H9 (cell line): ENCODE measurements around the gene SPSB2. TPM values are rescaled to one million over a fixed set of nuclear protein-coding genes. Genes with fewer than 3 reads are reported as not detected.

ENCODE experiments used
- DNase-seq: peaks from one replicate; pipeline ENCODE4 v3.0.0-alpha.2; 2017
- H2AFZ ChIP-seq: one replicate; pipeline ENCODE4 v1.6.1; 2013; ENCODE audit warnings: mild to moderate bottlenecking, low read length, control low read depth, moderate library complexity
- H2AK5ac ChIP-seq: 2 replicates; pipeline ENCODE4 v1.6.1; 2013; ENCODE audit warnings: low read length, control low read depth, mixed read lengths; ENCODE audit not compliant: insufficient read length
- H2BK120ac ChIP-seq: one replicate; pipeline ENCODE4 v1.6.1; 2013; ENCODE audit warnings: low read depth, mild to moderate bottlenecking, low read length, control low read depth, inconsistent platforms; ENCODE audit not compliant: poor library complexity, severe bottlenecking
- H2BK12ac ChIP-seq: 2 replicates; pipeline ENCODE4 v1.6.1; 2013; ENCODE audit warnings: low read length, control low read depth, mixed read lengths, low read depth; ENCODE audit not compliant: insufficient read length
- H2BK15ac ChIP-seq: 2 replicates; pipeline ENCODE4 v1.6.1; 2013; ENCODE audit warnings: low read depth, low read length, control low read depth
- H2BK20ac ChIP-seq: one replicate; pipeline ENCODE4 v1.6.1; 2013; ENCODE audit warnings: low read depth, mild to moderate bottlenecking, low read length, control low read depth, inconsistent platforms; ENCODE audit not compliant: poor library complexity, severe bottlenecking
- H2BK5ac ChIP-seq: 2 replicates; pipeline ENCODE4 v1.6.1; 2013; ENCODE audit warnings: low read length, control low read depth, mixed read lengths; ENCODE audit not compliant: insufficient read length
- H3K14ac ChIP-seq: 2 replicates; pipeline ENCODE4 v1.6.1; 2013; ENCODE audit warnings: low read length, control low read depth; ENCODE audit not compliant: insufficient read depth
- H3K18ac ChIP-seq: 2 replicates; pipeline ENCODE4 v1.6.1; 2013; ENCODE audit warnings: low read depth, mild to moderate bottlenecking, mixed read lengths, low read length, control low read depth; ENCODE audit not compliant: insufficient read length
- H3K23ac ChIP-seq: 2 replicates; pipeline ENCODE4 v1.6.1; 2013; ENCODE audit warnings: low read length, control low read depth, mixed read lengths, low read depth; ENCODE audit not compliant: insufficient read length
- H3K23me2 ChIP-seq: 2 replicates; pipeline ENCODE4 v1.6.1; 2013; ENCODE audit warnings: low read depth, mild to moderate bottlenecking, mixed read lengths, low read length, control low read depth; ENCODE audit not compliant: insufficient read length, poor library complexity, severe bottlenecking
- H3K27ac ChIP-seq: 2 replicates; pipeline ENCODE4 v1.5.1; 2013; ENCODE audit warnings: low read length, control low read depth, mixed read lengths, low read depth; ENCODE audit not compliant: insufficient read length
- H3K27me3 ChIP-seq: 2 replicates; pipeline ENCODE4 v1.6.1; 2013; ENCODE audit warnings: low read length, control low read depth, inconsistent platforms; ENCODE audit not compliant: insufficient read depth
- H3K4ac ChIP-seq: 2 replicates; pipeline ENCODE4 v1.6.1; 2013; ENCODE audit warnings: low read depth, mild to moderate bottlenecking, control low read depth, inconsistent platforms, low read length, moderate library complexity
- H3K4me1 ChIP-seq: 2 replicates; pipeline ENCODE4 v1.6.1; 2013; ENCODE audit warnings: low read length, control low read depth, inconsistent platforms; ENCODE audit not compliant: insufficient read depth
- H3K4me2 ChIP-seq: 2 replicates; pipeline ENCODE4 v1.6.1; 2013; ENCODE audit warnings: low read length, control low read depth, mixed read lengths; ENCODE audit not compliant: insufficient read length, insufficient read depth
- H3K56ac ChIP-seq: 2 replicates; pipeline ENCODE4 v1.6.1; 2013; ENCODE audit warnings: low read depth, mild to moderate bottlenecking, mixed read lengths, low read length, control low read depth; ENCODE audit not compliant: insufficient read length
- H3K79me1 ChIP-seq: 2 replicates; pipeline ENCODE4 v1.6.1; 2013; ENCODE audit warnings: low read depth, mild to moderate bottlenecking, moderate library complexity, low read length, control low read depth, inconsistent platforms; ENCODE audit not compliant: insufficient read depth, poor library complexity, severe bottlenecking
- H3K79me2 ChIP-seq: 2 replicates; pipeline ENCODE4 v1.6.1; 2013; ENCODE audit warnings: low read length, control low read depth, inconsistent platforms; ENCODE audit not compliant: insufficient read depth
- H3K9ac ChIP-seq: 2 replicates; pipeline ENCODE4 v1.6.1; 2013; ENCODE audit warnings: low read length, control low read depth, mixed read lengths; ENCODE audit not compliant: insufficient read length; ENCODE audit errors: extremely low read depth
- H3K9me3 ChIP-seq: one replicate; pipeline ENCODE4 v1.6.1; 2013; ENCODE audit warnings: low read depth, low read length, inconsistent platforms; ENCODE audit not compliant: control insufficient read depth
- H3T11ph ChIP-seq: one replicate; pipeline ENCODE4 v1.6.1; 2013; ENCODE audit warnings: mild to moderate bottlenecking, low read length, control low read depth, inconsistent platforms
- H4K20me1 ChIP-seq: one replicate; pipeline ENCODE4 v1.6.1; 2013; ENCODE audit not compliant: control insufficient read depth, insufficient read length, insufficient read depth
- H4K5ac ChIP-seq: 2 replicates; pipeline ENCODE4 v1.6.1; 2013; ENCODE audit warnings: low read depth, mild to moderate bottlenecking, mixed read lengths, low read length, control low read depth; ENCODE audit not compliant: insufficient read length
- H4K8ac ChIP-seq: replicated peaks from 2 replicates; pipeline ENCODE4 v1.6.1; 2013; ENCODE audit warnings: low read length, control low read depth, mixed read lengths, low read depth; ENCODE audit not compliant: insufficient read length
- H4K91ac ChIP-seq: 2 replicates; pipeline ENCODE4 v1.6.1; 2013; ENCODE audit warnings: low read depth, mild to moderate bottlenecking, moderate library complexity, mixed read lengths, low read length, control low read depth; ENCODE audit not compliant: insufficient read length
- H3K27ac Mint-ChIP-seq, 3 experiments: 2 replicates in 2 of 3; 3 replicates in 1 of 3; pipeline ENCODE4 v1.8.0; 2020 to 2021; ENCODE audit warnings: mixed read lengths in 3 of 3, mild to moderate bottlenecking in 1 of 3, moderate library complexity in 1 of 3
- H3K27me3 Mint-ChIP-seq: 2 replicates; pipeline ENCODE4 v1.8.0; 2021; ENCODE audit warnings: low read depth, mild to moderate bottlenecking, moderate library complexity, mixed read lengths
- H3K36me3 Mint-ChIP-seq, 3 experiments: 2 replicates in 2 of 3; 3 replicates in 1 of 3; pipeline ENCODE4 v1.8.0; 2020 to 2021; ENCODE audit warnings: low read depth in 3 of 3, mixed read lengths in 3 of 3; ENCODE audit not compliant: insufficient read depth in 1 of 3
- H3K4me1 Mint-ChIP-seq, 2 experiments: 2 replicates each; pipeline ENCODE4 v1.8.0; 2020; ENCODE audit warnings: mixed read lengths in 2 of 2
- H3K4me3 Mint-ChIP-seq, 2 experiments: 2 replicates in 1 of 2; 3 replicates in 1 of 2; pipeline ENCODE4 v1.8.0; 2020 to 2021; ENCODE audit warnings: mild to moderate bottlenecking in 2 of 2, mixed read lengths in 2 of 2, moderate library complexity in 1 of 2
- H3K9me3 Mint-ChIP-seq, 2 experiments: 2 replicates in 1 of 2; 3 replicates in 1 of 2; pipeline ENCODE4 v1.8.0; 2020; ENCODE audit warnings: mild to moderate bottlenecking in 2 of 2, mixed read lengths in 2 of 2, moderate library complexity in 1 of 2
- WGBS: extraction: QIAGEN DNeasy Blood & Tissue Kit; methylation state at CpG from one replicate; pipeline ENCODE4 v1.1.7; 2013; ENCODE audit warnings: missing lambda C conversion rate, low lambda C conversion rate, mixed read lengths; ENCODE audit not compliant: insufficient read length; ENCODE audit errors: extremely low coverage; 5-methylcytosine and 5-hydroxymethylcytosine counted together
- total RNA-seq: library from RNA; stranded (reverse); gene quantifications from 2 replicates; pipeline ENCODE4 v1.2.1, GENCODE V29; 2021
- TF ChIP-seq, protein P1 (sequence below): fragments of 200-600 bp; sonication (generic); conservative IDR thresholded peaks from 3 replicates; pipeline ENCODE4 v1.8.0; 2021; ENCODE audit warnings: antibody characterized with exemption, mild to moderate bottlenecking

The SPSB2 gene
- total RNA-seq, 1 experiment from 2014 or later: 13.7 TPM

GRCh38 chr12:6896846-6897435 lies 23.8 kb upstream of the SPSB2 start:
- Histone ChIP-seq H3K9me3 (no peaks in the 10 kb centered on the region), H4K5ac (no peak overlapping the region), H3K27ac (no peak overlapping the region), H3K56ac (no peak overlapping the region), H2BK20ac (no peak overlapping the region), H3K4ac (no peak overlapping the region), H2BK12ac (no peak overlapping the region), H2AFZ (no peak overlapping the region), H2BK15ac (0 out of 2 replicates have a peak overlapping the region, but pooled peaks have one; percentile 37), H3K23me2 (no peaks in the 10 kb centered on the region), H3K79me1 (no peaks in the 10 kb centered on the region), H3K14ac (no peak overlapping the region), H4K20me1 (peaks cover 2% of the 10 kb centered on the region), H3K23ac (no peak overlapping the region), H2BK120ac (no peak overlapping the region), H4K8ac (no peak overlapping the region), H3K9ac (no peak overlapping the region), H2BK5ac (no peak overlapping the region), H3K4me1 (peaks cover 2% of the 10 kb centered on the region; the same call in 1 of the 2 replicates), H3K4me2 (no peak overlapping the region), H3T11ph (no peak overlapping the region), H3K79me2 (no peaks in the 10 kb centered on the region), H3K18ac (no peak overlapping the region), H3K27me3 (no peaks in the 10 kb centered on the region), H2AK5ac (no peak overlapping the region), H4K91ac (no peak overlapping the region)
- TF ChIP-seq, protein P1, sequence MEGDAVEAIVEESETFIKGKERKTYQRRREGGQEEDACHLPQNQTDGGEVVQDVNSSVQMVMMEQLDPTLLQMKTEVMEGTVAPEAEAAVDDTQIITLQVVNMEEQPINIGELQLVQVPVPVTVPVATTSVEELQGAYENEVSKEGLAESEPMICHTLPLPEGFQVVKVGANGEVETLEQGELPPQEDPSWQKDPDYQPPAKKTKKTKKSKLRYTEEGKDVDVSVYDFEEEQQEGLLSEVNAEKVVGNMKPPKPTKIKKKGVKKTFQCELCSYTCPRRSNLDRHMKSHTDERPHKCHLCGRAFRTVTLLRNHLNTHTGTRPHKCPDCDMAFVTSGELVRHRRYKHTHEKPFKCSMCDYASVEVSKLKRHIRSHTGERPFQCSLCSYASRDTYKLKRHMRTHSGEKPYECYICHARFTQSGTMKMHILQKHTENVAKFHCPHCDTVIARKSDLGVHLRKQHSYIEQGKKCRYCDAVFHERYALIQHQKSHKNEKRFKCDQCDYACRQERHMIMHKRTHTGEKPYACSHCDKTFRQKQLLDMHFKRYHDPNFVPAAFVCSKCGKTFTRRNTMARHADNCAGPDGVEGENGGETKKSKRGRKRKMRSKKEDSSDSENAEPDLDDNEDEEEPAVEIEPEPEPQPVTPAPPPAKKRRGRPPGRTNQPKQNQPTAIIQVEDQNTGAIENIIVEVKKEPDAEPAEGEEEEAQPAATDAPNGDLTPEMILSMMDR: no peak
- peaks cover 0 to 6% of the 10 kb centered on the region in 2 experiments; a peak in 1 of 4 replicates for H3K4me1 Mint-ChIP-seq
- no CpG with 5 or more reads among the region's 6 CpGs for WGBS
- H3K36me3 Mint-ChIP-seq: peaks cover 0 to 2% (median 0%) of the 10 kb centered on the region in 3 experiments; a peak in 1 of 7 replicates
- H3K9me3 Mint-ChIP-seq: no peaks in the 10 kb centered on the region
- no peak overlapping the region for H3K4me3 Mint-ChIP-seq
- DNase-seq: no peak
- no peaks in the 10 kb centered on the region; the same call in 1 of the 2 replicates for H3K27me3 Mint-ChIP-seq
- H3K27ac Mint-ChIP-seq: no peak overlapping the region
